Measurements from ENCODE around the gene GLDC.
"Not testable (repeated sequence)": the region's sequence is repeated elsewhere in the genome, so short reads cannot be mapped to it uniquely, and the experiment has no call there.

The GLDC gene

DNA sequence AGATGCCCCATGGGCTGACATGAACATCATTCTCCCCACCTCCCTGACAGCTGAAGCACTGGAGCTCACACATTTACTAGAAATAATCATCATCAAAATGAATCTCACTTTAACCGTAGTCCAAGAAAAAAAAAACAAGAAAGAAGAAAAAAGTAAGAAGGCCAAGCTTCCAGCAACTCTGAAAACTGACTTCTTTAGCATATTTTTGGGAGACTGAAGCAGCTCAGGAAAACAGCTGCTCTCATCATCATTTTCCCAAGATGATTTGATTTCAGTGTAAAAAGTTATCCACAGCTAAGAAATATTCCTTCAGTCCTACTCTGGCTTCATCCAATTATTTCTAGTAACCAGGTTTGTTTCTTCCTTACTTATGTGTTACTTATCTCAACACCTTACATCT lies 91.7 kb downstream of the GLDC start:
- TF ChIP-seq, protein P1, sequence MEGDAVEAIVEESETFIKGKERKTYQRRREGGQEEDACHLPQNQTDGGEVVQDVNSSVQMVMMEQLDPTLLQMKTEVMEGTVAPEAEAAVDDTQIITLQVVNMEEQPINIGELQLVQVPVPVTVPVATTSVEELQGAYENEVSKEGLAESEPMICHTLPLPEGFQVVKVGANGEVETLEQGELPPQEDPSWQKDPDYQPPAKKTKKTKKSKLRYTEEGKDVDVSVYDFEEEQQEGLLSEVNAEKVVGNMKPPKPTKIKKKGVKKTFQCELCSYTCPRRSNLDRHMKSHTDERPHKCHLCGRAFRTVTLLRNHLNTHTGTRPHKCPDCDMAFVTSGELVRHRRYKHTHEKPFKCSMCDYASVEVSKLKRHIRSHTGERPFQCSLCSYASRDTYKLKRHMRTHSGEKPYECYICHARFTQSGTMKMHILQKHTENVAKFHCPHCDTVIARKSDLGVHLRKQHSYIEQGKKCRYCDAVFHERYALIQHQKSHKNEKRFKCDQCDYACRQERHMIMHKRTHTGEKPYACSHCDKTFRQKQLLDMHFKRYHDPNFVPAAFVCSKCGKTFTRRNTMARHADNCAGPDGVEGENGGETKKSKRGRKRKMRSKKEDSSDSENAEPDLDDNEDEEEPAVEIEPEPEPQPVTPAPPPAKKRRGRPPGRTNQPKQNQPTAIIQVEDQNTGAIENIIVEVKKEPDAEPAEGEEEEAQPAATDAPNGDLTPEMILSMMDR (conservative IDR thresholded peaks at IDR 0.05), result no peak
- TF ChIP-seq ZFX (IDR thresholded peaks at IDR 0.05), result no peak

DNA sequence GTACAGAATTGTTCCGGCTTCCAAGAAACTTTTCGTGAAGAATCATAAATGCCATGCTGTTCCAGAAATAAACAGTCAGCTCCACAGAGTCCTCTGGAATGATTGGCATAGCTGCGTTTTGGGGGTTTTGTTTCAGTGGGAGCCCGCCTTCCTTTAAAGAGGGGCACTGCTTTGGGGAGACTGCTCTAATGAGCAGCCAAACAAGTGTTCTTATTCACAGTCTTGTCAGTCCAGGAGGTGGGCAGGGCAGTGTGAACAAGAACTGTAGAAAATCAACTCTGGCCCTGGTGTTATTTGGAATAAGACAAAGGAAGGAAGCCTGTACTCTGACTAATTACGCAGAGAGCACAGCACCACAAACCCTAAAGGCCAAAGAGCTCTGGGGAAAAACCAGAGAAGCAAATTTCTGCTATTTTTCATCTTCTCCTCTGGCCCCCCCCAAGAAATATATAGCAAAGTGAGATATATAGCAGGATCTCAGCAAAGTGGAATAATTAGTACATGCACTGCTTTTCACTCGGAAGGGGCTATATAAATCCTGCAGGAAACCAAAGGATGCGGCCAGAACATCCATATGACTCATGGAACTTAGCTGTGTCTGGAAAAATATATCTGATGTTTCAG lies 92.9 kb downstream of the GLDC start:
- no peak for TF ChIP-seq ZFX (IDR thresholded peaks at IDR 0.05)
- TF ChIP-seq, protein P1 (conservative IDR thresholded peaks at IDR 0.05), result no peak
- H3K27ac ChIP-seq, result no peak overlapping the region

More for the DNA sequence above, 91.7 kb downstream of the GLDC start:
- no peak overlapping the region for H3K27ac ChIP-seq

DNA sequence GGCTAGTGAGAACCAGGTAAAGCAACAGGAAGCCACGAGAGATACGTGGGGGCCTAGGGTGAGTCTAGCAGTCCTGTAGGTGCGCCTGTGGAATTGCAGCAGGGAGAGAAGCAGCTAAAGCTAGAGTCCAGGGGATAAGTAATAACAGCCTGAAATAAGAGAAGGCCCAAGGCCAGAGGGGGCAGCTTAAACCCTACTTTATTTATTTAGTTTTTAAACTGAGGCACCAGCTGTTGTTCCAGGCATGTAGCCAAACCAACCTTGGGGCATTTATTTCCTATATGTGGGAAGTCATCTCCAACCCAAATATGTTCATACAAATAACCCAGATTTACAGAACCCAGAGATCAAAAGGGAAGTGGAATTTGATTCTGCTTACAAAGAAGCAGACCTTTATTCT lies 93.5 kb downstream of the GLDC start:
- no peak overlapping the region for H3K27ac ChIP-seq
- TF ChIP-seq, protein P1 (conservative IDR thresholded peaks at IDR 0.05), result no peak
- TF ChIP-seq ZFX (IDR thresholded peaks at IDR 0.05), result no peak

DNA sequence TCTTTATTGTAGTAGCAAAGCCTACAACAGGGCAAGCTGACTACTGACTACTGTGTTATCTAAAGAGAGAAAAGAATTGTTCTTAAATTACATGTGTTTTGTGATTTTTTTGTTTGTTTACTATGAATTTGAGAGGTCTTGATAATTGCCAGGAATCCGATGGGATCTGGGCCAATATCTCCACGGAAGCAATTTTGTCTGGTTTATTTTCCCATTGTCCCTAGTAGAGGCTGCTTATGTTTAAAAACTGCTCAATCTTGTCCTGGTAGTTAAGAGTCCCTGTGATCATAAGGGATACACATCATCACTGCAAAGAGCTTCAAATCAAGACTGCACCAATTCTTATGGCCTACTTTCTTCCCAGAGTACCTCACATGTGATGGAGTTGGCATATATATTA lies 94.4 kb downstream of the GLDC start:
- TF ChIP-seq ZFX (IDR thresholded peaks at IDR 0.05), result no peak
- TF ChIP-seq, protein P1 (conservative IDR thresholded peaks at IDR 0.05), result no peak
- H3K27ac ChIP-seq, result no peak overlapping the region

DNA sequence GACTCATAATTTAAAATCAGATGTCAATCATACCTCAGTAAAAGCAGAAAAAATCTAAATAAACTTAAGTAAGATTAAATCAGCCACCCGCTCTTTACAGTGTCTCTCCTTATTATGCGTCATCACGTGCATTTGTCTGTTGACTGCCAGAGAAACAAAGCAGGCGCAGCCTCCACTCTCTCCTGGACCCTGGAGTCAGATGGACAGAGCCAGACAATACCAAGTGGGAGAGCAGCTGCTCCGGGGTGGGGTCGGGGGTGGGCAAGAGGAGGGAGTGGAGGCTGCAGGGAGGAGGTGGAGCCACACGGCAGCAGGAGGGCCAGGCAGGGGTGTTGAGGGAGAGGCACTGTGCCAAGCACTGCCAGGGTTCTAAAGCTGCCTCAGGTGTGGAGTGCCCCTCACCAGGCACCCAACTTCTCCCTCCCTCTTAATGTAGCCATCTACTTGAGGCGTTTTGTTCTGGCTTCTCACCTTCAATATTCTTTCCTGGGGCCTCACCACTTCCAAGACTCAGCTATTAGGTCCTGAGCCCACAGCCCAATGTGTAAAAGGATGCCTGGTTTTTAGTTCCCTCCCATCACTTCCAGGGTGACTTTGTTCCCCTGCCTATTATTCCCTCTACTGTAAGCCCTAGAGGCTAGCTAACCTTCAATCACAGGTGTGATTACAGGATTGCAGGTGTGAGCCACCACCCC lies 96.3 kb downstream of the GLDC start:
- H3K27ac ChIP-seq, result no peak overlapping the region
- TF ChIP-seq ZFX (IDR thresholded peaks at IDR 0.05), result no peak
- TF ChIP-seq, protein P1 (conservative IDR thresholded peaks at IDR 0.05), result no peak

DNA sequence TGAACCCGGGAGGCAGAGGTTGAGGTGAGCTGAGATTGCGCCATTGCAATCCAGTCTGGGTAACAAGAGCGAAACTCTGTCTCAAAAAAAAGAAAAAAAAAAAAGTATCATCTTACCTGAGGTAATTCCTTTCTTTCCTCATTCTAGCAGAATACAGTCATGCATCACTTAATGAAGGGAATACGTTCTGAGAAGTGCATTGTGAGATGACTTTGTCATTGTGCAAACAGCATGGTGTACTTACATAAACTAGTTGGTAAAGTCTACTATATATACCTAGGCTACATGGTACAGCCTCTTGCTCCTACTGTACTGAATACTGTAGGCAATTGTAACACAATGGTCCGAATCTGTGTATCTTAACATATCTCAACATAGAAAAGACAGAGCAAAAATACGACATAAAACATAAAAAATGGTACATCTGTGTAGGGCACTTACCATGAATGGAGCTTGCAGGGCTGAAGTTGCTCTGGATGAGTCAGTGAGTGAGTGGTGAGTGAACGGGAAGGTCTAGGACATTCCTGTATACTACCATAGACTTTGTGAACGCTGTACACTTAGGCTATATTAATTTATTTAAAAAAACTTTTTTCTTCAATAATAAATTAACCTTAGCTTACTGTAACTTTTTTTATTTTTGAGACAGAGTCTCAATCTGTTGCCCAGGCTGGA lies 100.4 kb downstream of the GLDC start:
- TF ChIP-seq ZFX (IDR thresholded peaks at IDR 0.05), result no peak
- H3K27ac ChIP-seq, result no peak overlapping the region

DNA sequence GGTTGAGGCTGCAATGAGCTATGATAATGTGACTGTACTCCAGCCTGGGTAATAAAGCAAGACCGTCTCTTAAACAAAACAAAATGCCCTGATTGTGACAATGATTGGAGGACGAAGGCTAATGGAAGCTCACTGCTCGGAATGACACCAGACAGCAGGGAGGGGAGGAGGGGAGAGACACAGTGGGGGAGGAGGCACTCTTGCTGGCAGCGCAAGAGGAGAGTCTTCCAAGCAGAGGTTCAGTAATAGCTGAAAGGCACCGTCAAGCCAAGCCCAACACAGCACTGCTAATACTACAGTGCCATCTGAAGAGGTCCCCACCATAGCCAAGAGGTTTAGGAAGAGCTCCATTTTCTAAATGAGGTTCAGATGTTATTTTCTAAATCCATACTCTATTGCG lies 102.3 kb downstream of the GLDC start:
- no peak overlapping the region for H3K27ac ChIP-seq
- TF ChIP-seq, protein P1 (conservative IDR thresholded peaks at IDR 0.05), result no peak
- TF ChIP-seq ZFX (IDR thresholded peaks at IDR 0.05), result no peak

DNA sequence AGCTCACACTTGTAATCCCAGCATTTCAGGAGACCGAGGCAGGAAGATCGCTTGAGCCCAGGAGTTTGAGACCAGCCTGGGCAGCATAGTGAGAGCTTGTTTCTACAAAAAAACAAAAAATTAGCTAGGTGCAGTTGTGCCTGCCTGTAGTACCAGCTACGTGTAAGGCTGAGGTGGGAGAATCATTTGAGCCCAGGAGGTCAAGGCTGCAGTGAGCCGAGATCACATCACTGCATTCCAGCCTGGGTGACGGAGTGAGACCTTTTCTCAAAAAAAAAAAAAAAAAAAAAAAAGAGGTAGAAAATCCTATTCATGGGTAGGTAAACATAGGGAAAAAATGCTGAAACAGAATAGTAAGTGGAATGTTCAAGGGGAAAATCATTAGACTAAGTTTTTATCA lies 102.9 kb downstream of the GLDC start:
- H3K27ac ChIP-seq, result not testable (repeated sequence)
